Endothelial cell of umbilical vein (primary cell): ENCODE results near the gene RBMS2.

ENCODE experiments used
- CTCF ChIP-seq, 2 donors: IDR thresholded peaks; 1 replicate in 1 of 2; 2 replicates in 1 of 2; pipeline ENCODE4 v1.5.1; 2011; ENCODE audit warnings: low read length in 2 of 2, mild to moderate bottlenecking in 2 of 2, moderate library complexity in 2 of 2, control low read depth in 1 of 2, inconsistent platforms in 1 of 2, low read depth in 1 of 2; ENCODE audit not compliant: insufficient read depth in 1 of 2; ENCODE audit errors: extremely low read depth in 1 of 2
- EZH2 ChIP-seq: IDR thresholded peaks from 2 replicates; pipeline ENCODE4 v1.6.1; 2012; ENCODE audit warnings: borderline replicate concordance, low read depth, mild to moderate bottlenecking, moderate library complexity, low read length, inconsistent platforms; ENCODE audit not compliant: severe bottlenecking
- GATA2 ChIP-seq: IDR thresholded peaks from 2 replicates; pipeline ENCODE4 v1.7.0; 2011; ENCODE audit warnings: low read depth, mild to moderate bottlenecking, moderate library complexity, mixed read lengths, low read length; ENCODE audit not compliant: insufficient read length, insufficient read depth
- JUN ChIP-seq: IDR thresholded peaks from 2 replicates; pipeline ENCODE4 v1.6.1; 2011; ENCODE audit warnings: borderline replicate concordance, low read depth; ENCODE audit not compliant: insufficient read length, insufficient read depth
- MAX ChIP-seq: IDR thresholded peaks from 2 replicates; pipeline ENCODE4 v1.6.1; 2011; ENCODE audit not compliant: insufficient read depth, insufficient read length
- POLR2A ChIP-seq: IDR thresholded peaks from 2 replicates; pipeline ENCODE4 v1.6.1; 2012; ENCODE audit warnings: low read depth, mild to moderate bottlenecking, control low read depth, low read length
- POLR2AphosphoS5 ChIP-seq: IDR thresholded peaks from 2 replicates; pipeline ENCODE4 v1.6.1; 2012; ENCODE audit warnings: low read depth, mild to moderate bottlenecking, control low read depth, low read length, moderate library complexity; ENCODE audit not compliant: insufficient read depth

GRCh38 chr12:56546680-56547079, 25.1 kb downstream of the RBMS2 start:
- no peak for TF ChIP-seq POLR2AphosphoS5
- no peak for TF ChIP-seq CTCF (IDR thresholded peaks at IDR 0.05; ENCODE audit: extremely low read depth in 1 of 2, insufficient read depth in 1 of 2, low read depth in 1 of 2, low read length in 2 of 2)
- TF ChIP-seq EZH2: no peak
- no peak for TF ChIP-seq JUN
- TF ChIP-seq POLR2A: no peak
- no peak for TF ChIP-seq MAX
- no peak for TF ChIP-seq GATA2
